DMS 273 (cell line): ENCODE measurements around the gene ECM1.
A peak's percentile ranks its signal among the peaks of the same experiment; 100 is the strongest.

Experiments used
- DNase-seq: peaks from one replicate; lab custom pipeline; 2025; ENCODE audit not compliant: unreplicated experiment; lab: John Stamatoyannopoulos, UW

Gene ECM1

GRCh38 chr1:150543500-150544143 lies 35.7 kb downstream of the ECM1 start:
- no peak for DNase-seq

DNA sequence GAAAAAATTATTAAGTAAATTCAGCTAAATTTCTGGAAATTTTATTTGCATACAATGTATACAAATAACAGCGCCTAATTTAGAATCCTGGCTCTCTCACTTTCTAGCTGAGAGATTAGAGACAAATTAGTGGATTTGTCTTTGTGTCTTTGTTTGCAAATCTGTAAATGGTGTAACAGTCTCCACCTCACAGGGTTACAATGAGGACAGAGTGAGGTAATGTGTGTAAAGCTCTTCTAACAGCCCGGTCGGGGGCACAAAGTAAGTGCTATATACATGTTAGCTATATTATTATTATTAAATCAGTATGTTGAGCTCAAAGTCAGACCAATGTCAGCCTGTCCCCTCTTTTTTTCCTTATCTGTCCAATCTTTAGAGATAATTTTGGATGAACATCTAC lies 36.3 kb downstream of the ECM1 start:
- DNase-seq: no peak

GRCh38 chr1:150545486-150546032 lies 37.6 kb downstream of the ECM1 start:
- DNase-seq: no peak

DNA sequence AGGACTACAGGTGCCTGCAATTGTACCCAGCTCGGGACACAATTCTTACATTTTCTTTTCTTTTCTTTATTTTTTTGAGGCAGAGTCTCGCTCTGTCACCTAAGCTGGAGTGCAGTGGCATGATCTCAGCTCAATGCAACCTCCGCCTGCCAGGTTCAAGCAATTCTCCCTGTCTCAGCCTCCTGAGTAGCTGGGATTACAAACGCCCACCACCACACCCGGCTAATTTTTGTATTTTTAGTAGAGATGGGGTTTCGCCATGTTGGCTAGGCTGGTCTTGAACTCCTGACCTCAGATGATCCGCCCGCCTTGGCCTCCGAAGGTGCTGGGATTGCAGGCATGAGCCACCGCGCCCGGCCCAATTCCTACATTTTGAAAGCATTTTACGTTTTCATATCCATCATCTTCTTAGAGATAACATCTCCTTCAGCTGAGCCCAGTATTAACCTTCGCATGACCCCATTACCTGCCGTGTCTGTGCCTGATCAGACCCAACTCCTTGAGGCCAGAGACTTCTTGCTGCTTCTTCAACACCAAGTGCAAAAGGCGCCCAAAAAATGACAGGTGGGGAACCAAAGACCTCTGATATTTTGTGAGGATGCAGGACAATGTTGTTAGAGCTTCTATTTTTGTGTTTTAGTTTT lies 38.5 kb downstream of the ECM1 start:
- DNase-seq: no peak

- DNase-seq: no peak
Observed at GRCh38 chr1:150548324-150548631, 40.4 kb downstream of the ECM1 start.

DNA sequence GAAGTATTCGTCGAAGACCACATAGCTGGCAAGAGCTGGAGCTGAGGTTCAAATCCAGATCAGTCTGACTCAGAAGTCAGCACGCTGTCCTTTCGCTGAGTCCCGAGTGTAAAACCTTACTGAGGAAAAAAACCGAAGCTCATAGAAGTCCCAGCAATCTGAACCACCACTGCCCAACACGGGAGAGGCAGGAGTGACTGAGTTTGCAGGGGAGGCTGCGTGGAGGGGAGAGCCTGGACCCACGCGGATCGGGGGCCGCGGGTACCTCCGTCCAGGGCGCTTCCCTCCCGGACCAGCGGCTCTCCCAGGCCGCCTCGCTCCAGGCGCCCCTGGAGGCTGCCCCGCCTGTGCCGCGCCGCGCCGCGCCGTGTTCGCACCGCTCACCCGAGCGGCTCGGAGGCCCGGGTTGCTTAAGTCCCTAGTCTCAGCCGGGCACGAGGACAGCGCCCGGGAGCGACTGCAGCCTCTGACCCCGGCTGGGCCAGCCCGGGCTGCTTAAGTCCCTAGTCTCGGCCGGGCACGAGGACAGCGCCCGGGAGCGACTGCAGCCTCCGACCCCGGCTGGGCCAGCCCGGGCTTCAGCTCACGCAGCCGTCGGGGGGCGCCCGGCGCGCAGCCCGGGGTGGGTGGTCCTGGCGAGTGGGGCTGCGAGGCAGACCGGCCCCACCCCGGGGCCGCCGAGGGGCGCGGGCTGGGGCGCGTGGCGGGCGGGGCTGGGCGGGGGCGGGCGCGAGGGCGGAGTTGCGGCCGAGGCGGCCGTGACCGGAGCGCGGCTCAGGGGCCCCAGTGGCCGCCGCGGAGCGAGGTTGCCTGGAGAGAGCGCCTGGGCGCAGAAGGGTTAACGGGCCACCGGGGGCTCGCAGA lies 41.0 kb downstream of the ECM1 start, which contains the start of gene ADAMTSL4:
ADAMTSL4 (plus strand) TSS at position 777 of the 864 bp plus-strand sequence. CDS start 2,881 bp downstream, outside the sequence.
- DNase-seq: peak; percentile 100

DNA sequence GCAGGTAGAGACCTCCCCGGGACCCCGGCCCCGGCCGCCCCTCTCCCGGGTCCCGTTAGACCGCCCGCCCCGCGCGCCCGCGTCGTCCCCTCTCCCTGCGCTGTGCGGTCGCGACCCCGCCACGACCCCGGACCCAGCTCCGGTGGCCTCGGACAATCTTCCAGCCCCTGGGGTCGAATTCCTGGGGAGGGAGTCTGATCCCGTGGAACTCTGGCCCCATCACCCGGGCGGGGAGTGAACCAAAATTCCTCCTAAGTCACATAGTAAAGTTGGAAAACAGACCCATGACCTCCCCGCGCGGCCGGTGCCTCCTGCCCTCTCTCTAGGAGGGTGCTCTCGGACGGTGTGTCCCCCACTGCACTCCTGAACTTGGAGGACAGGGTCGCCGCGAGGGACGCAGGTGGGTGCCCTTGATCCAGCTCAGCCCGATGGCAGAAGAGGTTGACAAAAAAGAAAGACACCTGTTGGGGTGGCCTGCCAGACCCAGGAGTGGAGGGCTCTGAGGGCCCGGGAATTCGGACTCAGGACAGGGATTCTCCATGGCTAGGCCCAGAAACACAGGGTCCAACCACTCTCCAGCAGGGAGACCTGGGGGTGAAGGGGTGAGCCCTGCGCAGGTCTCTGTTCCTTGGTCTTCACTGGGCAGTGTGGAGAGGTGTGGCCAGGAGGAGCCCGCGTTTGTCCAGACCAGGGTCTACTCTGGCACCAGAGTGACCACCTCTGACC lies 41.8 kb downstream of the ECM1 start:
- no peak for DNase-seq

GRCh38 chr1:150550222-150551050 lies 42.5 kb downstream of the ECM1 start:
- no peak for DNase-seq

GRCh38 chr1:150551051-150551783 lies 43.3 kb downstream of the ECM1 start:
- peak; percentile 98 for DNase-seq

- no peak for DNase-seq
Observed at GRCh38 chr1:150551784-150552127, 43.8 kb downstream of the ECM1 start.

- peak; percentile 95 for DNase-seq
Observed at GRCh38 chr1:150552128-150552910, 44.4 kb downstream of the ECM1 start.

DNA sequence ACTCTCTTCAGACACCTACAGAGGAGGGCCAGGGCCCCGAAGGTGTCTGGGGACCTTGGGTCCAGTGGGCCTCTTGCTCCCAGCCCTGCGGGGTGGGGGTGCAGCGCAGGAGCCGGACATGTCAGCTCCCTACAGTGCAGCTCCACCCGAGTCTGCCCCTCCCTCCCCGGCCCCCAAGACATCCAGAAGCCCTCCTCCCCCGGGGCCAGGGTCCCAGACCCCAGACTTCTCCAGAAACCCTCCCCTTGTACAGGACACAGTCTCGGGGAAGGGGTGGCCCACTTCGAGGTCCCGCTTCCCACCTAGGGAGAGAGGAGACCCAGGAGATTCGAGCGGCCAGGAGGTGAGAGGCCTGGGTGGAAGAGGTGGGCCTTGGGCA lies 45.0 kb downstream of the ECM1 start:
- DNase-seq: no peak

- DNase-seq: no peak
Observed at GRCh38 chr1:150553392-150554085, 45.6 kb downstream of the ECM1 start.

GRCh38 chr1:150554086-150554452 lies 46.2 kb downstream of the ECM1 start:
- no peak for DNase-seq

- DNase-seq: no peak
Observed at GRCh38 chr1:150555198-150555970, 47.5 kb downstream of the ECM1 start.

- no peak for DNase-seq
Observed at GRCh38 chr1:150555971-150556865, 48.3 kb downstream of the ECM1 start.
